ENCODE results near the gene ANGPTL8.
A peak's percentile ranks its signal among the peaks of the same experiment; 100 is the strongest.

DNA sequence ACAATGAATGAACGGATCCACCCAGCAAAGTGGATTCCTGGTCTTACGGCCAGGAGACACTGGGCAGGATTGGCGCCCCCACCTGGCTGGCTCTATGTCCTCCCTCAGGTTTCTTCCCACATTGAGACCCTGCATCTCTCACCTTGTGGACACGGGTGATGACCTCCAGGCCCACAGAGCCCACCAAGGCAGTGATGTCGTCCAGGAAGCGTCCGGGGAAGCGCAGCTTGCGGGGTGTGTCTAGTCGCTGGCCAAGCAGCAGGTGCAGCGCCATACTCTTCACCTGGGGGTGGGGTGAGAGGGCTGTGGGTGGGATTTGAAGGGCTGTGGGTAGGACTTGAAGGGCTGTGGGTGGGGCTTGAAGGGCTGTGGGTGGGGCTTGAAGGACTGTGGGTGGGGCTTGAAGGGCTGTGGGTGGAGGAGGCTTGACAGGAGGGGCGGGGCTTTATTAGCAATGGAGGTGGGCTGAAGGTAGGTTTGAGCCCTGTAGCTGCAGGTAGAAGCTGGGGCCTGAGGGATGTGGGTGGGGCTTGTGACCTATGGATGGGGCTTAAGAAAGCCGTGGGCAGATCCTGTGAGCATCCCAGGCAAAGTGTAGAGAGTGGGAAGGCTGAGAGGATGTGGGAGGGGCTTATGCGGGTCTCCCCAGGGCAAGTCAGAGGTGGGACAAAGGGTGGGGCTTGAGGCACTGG lies 12.1 kb upstream of the ANGPTL8 start:
- TF ChIP-seq, protein P1, sequence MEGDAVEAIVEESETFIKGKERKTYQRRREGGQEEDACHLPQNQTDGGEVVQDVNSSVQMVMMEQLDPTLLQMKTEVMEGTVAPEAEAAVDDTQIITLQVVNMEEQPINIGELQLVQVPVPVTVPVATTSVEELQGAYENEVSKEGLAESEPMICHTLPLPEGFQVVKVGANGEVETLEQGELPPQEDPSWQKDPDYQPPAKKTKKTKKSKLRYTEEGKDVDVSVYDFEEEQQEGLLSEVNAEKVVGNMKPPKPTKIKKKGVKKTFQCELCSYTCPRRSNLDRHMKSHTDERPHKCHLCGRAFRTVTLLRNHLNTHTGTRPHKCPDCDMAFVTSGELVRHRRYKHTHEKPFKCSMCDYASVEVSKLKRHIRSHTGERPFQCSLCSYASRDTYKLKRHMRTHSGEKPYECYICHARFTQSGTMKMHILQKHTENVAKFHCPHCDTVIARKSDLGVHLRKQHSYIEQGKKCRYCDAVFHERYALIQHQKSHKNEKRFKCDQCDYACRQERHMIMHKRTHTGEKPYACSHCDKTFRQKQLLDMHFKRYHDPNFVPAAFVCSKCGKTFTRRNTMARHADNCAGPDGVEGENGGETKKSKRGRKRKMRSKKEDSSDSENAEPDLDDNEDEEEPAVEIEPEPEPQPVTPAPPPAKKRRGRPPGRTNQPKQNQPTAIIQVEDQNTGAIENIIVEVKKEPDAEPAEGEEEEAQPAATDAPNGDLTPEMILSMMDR (IDR thresholded peaks at IDR 0.05; ENCODE audit: low read depth, low read length, poor library complexity, severe bottlenecking): peak; percentile 77
- TF ChIP-seq EZH2phosphoT487 (IDR thresholded peaks at IDR 0.05; ENCODE audit: borderline replicate concordance, low read length): no peak
